ENCODE measurements around the gene SEPTIN1. TPM values are rescaled to one million over a fixed set of nuclear protein-coding genes. Genes with fewer than 3 reads are reported as not detected.
A peak's percentile ranks its signal among the peaks of the same experiment; 100 is the strongest.

SEPTIN1 gene
- total and polyA plus RNA-seq, 2 of the 4 experiments (the other 2 are of a cell fraction): 0.24 TPM; not detected in 1

DNA sequence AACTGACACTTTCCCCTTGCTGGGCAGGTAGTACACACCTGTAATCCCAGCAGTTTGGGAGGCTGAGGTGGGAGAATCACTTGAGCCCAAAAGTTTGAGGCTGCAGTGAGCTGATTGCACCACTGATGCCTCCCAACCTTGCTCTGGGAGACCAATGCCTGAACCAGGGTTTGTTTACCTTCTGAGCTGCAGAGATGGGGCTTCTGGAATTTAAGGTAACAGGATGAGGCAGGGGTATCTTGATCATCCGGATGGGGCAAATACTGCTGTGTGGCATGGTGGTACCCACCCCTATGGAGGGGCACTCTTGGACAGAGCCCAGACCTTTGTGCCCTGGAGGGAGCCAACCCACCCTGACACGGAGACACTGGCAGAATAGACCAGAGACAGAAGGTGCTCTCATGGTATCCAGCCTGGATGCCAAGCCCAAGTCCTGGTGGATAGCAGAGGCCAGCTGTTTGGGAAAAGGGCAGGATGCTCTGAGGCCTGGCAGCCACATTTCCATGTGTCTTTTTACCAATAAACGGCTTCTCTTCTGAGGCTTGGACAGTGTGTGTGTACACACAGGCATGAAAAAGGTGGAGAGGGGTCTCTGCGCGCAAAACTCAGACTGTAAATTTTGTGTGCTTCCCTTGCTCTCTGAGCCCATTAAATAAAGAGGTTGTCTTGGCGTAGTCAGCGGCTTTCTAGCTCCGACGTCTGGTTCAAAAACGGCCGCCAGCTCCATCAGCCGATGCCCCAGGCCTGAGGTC lies 17.2 kb upstream of the SEPTIN1 start:
- DNase-seq (no peak), ATAC-seq (ENCODE audit: low read depth) (no peak)
- no peaks in the 10 kb centered on the region for H3K9me3 ChIP-seq (ENCODE audit: control insufficient read depth, insufficient read depth, low read length)
- peak overlapping the region; percentile 67; the same call in 1 of the 3 replicates for H2BK15ac ChIP-seq (ENCODE audit: low read depth, low read length)
- peak overlapping the region; percentile 47 for H4K5ac ChIP-seq (ENCODE audit: low read depth, low read length)
- peak overlapping the region; percentile 74 for H3K4me2 ChIP-seq (ENCODE audit: low read depth, low read length)
- peaks cover 4% of the 10 kb centered on the region; the same call in 1 of the 2 replicates for H3K9me1 ChIP-seq (ENCODE audit: insufficient read depth, low read length)
- TF ChIP-seq CHD1 (IDR thresholded peaks at IDR 0.05; ENCODE audit: low read depth, low read length): no peak
- TF ChIP-seq CEBPB (IDR thresholded peaks at IDR 0.05; ENCODE audit: low read depth, low read length): no peak
- no peak for TF ChIP-seq MAZ (IDR thresholded peaks at IDR 0.05; ENCODE audit: borderline replicate concordance, low read depth, low read length)
- no peak for TF ChIP-seq USF2 (IDR thresholded peaks at IDR 0.05; ENCODE audit: low read depth, low read length)
- TF ChIP-seq NFE2L2 (IDR thresholded peaks at IDR 0.05; ENCODE audit: low read depth, low read length): no peak
- TF ChIP-seq SMC3 (IDR thresholded peaks at IDR 0.05; ENCODE audit: low read depth, low read length): no peak
- no peak for TF ChIP-seq ELK1 (IDR thresholded peaks at IDR 0.05; ENCODE audit: borderline replicate concordance, low read depth, low read length)
- TF ChIP-seq RAD21 (IDR thresholded peaks at IDR 0.05; ENCODE audit: low read length): no peak
- H2BK120ac ChIP-seq (ENCODE audit: low read depth, low read length): peak overlapping the region; percentile 81
- peak overlapping the region; percentile 34 for H3K18ac ChIP-seq (ENCODE audit: low read depth, low read length)
- peak overlapping the region; percentile 78 for H3K9ac ChIP-seq (ENCODE audit: low read depth, low read length)
- H3K27ac ChIP-seq (ENCODE audit: insufficient read depth, low read length): peak overlapping the region; percentile 92
- peak overlapping the region; percentile 95 for H3K56ac ChIP-seq (ENCODE audit: extremely low read depth, insufficient read depth, low read length)
- H3K23ac ChIP-seq (ENCODE audit: low read depth, low read length): peak overlapping the region; percentile 95
- WGBS, 2 experiments (ENCODE audit: extremely low coverage in 2 of 2, insufficient read length in 1 of 2): 13% methylated on average over 8 of the region's 12 CpGs; no CpG with 5 or more reads in 1 of the 2 experiments
- H4K91ac ChIP-seq (ENCODE audit: insufficient read depth, low read depth, low read length): peak overlapping the region; percentile 86
- H2AK5ac ChIP-seq (ENCODE audit: low read depth, low read length): peak overlapping the region; percentile 84
- H4K20me1 ChIP-seq (ENCODE audit: insufficient read depth, low read length): no peaks in the 10 kb centered on the region
- peaks cover 0 to 38% of the 10 kb centered on the region in 2 experiments; a peak in 3 of 4 replicates for H3K79me1 ChIP-seq (ENCODE audit: low read depth in 1 of 2, low read length in 2 of 2)
- H3K4ac ChIP-seq (ENCODE audit: low read depth, low read length): peak overlapping the region; percentile 92
- ChIA-PET POLR2A (ENCODE audit: unreplicated experiment) (interaction anchor here (0.7 kb wide), 1 partner anchor 29 kb away, joined by 3 read pairs; no protein-coding TSS in a partner anchor), CTCF (interaction anchor here (0.9 kb wide), 1 partner anchor 10 kb away, joined by 3 read pairs; no protein-coding TSS in a partner anchor)
- in situ Hi-C loops (cut with MboI; ENCODE audit: low sequenced_read_pairs) (loop anchor here (10.0 to 25.0 kb wide), 2 partner anchors 212 to 325 kb away; partner anchors contain the start of genes BOLA2B, CORO1A, PPP4C and SLX1A), dilution Hi-C loops (cut with HindIII; ENCODE audit: low sequenced_read_pairs, unreplicated experiment) (no loop called here), intact Hi-C loops (cut with micrococcal nuclease) (loop anchor here (10.0 kb wide), 1 partner anchor 305 kb away; the partner anchor contains the start of genes TBX6 and YPEL3)
- peaks cover 6% of the 10 kb centered on the region; the same call in 1 of the 2 replicates for H3K4me1 ChIP-seq (ENCODE audit: control insufficient read depth, insufficient read depth, low read length)
- peak overlapping the region; percentile 78 to 95 for H4K8ac ChIP-seq (ENCODE audit: low read depth in 2 of 2, low read length in 2 of 2)
- peak overlapping the region; percentile 92 for H2AFZ ChIP-seq (replicated peaks; ENCODE audit: low read length, poor library complexity)
- peak overlapping the region; percentile 24 for H2BK20ac ChIP-seq (ENCODE audit: low read depth, low read length)
- no peaks in the 10 kb centered on the region for H3K27me3 ChIP-seq (ENCODE audit: control insufficient read depth, insufficient read depth, low read length)
- H2AK9ac ChIP-seq (replicated peaks; ENCODE audit: low read depth, low read length, poor library complexity): peak overlapping the region; percentile 82
- peak overlapping the region; percentile 86 for H2BK5ac ChIP-seq (ENCODE audit: low read depth, low read length, poor library complexity, severe bottlenecking)
- H3K36me3 ChIP-seq (ENCODE audit: control insufficient read depth, insufficient read depth, low read length): peaks cover 12% of the 10 kb centered on the region; the same call in 1 of the 2 replicates
- H3K4me3 ChIP-seq (ENCODE audit: insufficient read depth, low read depth, low read length): peak overlapping the region; percentile 68
- H3K14ac ChIP-seq (replicated peaks; ENCODE audit: low read depth, low read length): peak overlapping the region; percentile 92
- BruUV-seq (replicated peaks): no TSS peak

Data from IMR-90 (cell line).